GM12878 (cell line): ENCODE measurements around the gene SNCG. TPM values are rescaled to one million over a fixed set of nuclear protein-coding genes. Genes with fewer than 3 reads are reported as not detected.
"Not testable (repeated sequence)": the region's sequence is repeated elsewhere in the genome, so short reads cannot be mapped to it uniquely, and the experiment has no call there.

Experiments
- ATAC-seq: fragments of 200-7000 bp; cut with Tn5 transposase; 3 replicates; pipeline ENCODE4 v1.9.1; 2020; ENCODE audit warnings: mild to moderate bottlenecking, moderate library complexity
- BruUV-seq: library from RNA; stranded (reverse); fragments of 400-500 nt; replicated peaks from 2 replicates; lab custom pipeline; 2021; lab: Mats Ljungman, UMichigan
- CTCF ChIA-PET: fragments of 300-600 bp; sonication (Branson Sonifier 250); formaldehyde crosslinking; extraction: SDS; loops from one replicate; lab custom pipeline; 2021; ENCODE audit warnings: inconsistent platforms; lab: Yijun Ruan, JAX
- POLR2A ChIA-PET: fragments of 350-600 bp; formaldehyde crosslinking; extraction: SDS; loops from one replicate; lab custom pipeline; 2021; ENCODE audit warnings: inconsistent platforms; lab: Charles Lee
- RAD21 ChIA-PET: fragments of 300-600 bp; sonication (Branson Sonifier 250); formaldehyde crosslinking; loops from one replicate; lab custom pipeline; 2023; ENCODE audit warnings: antibody characterized with exemption; ENCODE audit not compliant: unreplicated experiment; lab: Charles Lee
- SMC1A ChIA-PET: fragments of 300-600 bp; sonication (Branson Sonifier 250); formaldehyde crosslinking; loops from one replicate; lab custom pipeline; 2023; ENCODE audit not compliant: unreplicated experiment, uncharacterized antibody; lab: Charles Lee
- DNase-seq: peaks from one replicate; pipeline ENCODE4 v3.0.0-alpha.2; 2011; ENCODE audit warnings: low read depth, low spot score
- FAIRE-seq: peaks from 3 replicates; lab custom pipeline; 2011; peaks lifted over from hg19 to GRCh38; lab: Jason Lieb, UNC
- H2AFZ ChIP-seq: 2 replicates; pipeline ENCODE4 v1.6.0; 2011; ENCODE audit warnings: low read depth, low read length, control low read depth; ENCODE audit not compliant: control insufficient read depth
- H3K27ac ChIP-seq: 2 replicates; pipeline ENCODE4 v1.5.1; 2011; ENCODE audit warnings: control low read depth; ENCODE audit not compliant: control insufficient read depth, insufficient read depth
- H3K27me3 ChIP-seq, 2 experiments: replicated peaks in 1 of 2; 2 replicates each; pipeline versions ENCODE4 v1.6.0 to v1.6.1; 2011; ENCODE audit warnings: low read length in 1 of 2; ENCODE audit not compliant: control insufficient read depth in 2 of 2, insufficient read depth in 2 of 2
- H3K36me3 ChIP-seq, 2 experiments: 2 replicates each; pipeline ENCODE4 v1.5.1; 2011; ENCODE audit warnings: low read length in 1 of 2; ENCODE audit not compliant: control insufficient read depth in 2 of 2, insufficient read depth in 2 of 2
- H3K4me1 ChIP-seq: 2 replicates; pipeline ENCODE4 v1.6.1; 2011; ENCODE audit warnings: mild to moderate bottlenecking, low read length, moderate library complexity, mixed read lengths; ENCODE audit not compliant: control insufficient read depth, insufficient read depth
- H3K4me2 ChIP-seq: 2 replicates; pipeline ENCODE4 v1.6.0; 2011; ENCODE audit warnings: control low read depth; ENCODE audit not compliant: control insufficient read depth, insufficient read depth
- H3K4me3 ChIP-seq: fragments of 200-600 bp; sonication (generic); 2 replicates; pipeline ENCODE4 v1.5.1; 2016
- H3K79me2 ChIP-seq: 2 replicates; pipeline ENCODE4 v1.6.0; 2011; ENCODE audit warnings: low read length; ENCODE audit not compliant: control insufficient read depth, insufficient read depth
- H3K9ac ChIP-seq: 2 replicates; pipeline ENCODE4 v1.8.0; 2011; ENCODE audit warnings: low read length, control low read depth, mixed read lengths; ENCODE audit not compliant: control insufficient read depth, insufficient read depth
- H3K9me3 ChIP-seq: replicated peaks from 3 replicates; pipeline ENCODE4 v1.5.1; 2011; ENCODE audit warnings: mild to moderate bottlenecking, low read length; ENCODE audit not compliant: control insufficient read depth, insufficient read depth
- H4K20me1 ChIP-seq: 2 replicates; pipeline ENCODE4 v1.6.0; 2011; ENCODE audit not compliant: control insufficient read depth, insufficient read depth
- HDAC2 ChIP-seq: fragments of 200-600 bp; sonication (generic); IDR thresholded peaks from 2 replicates; pipeline ENCODE4 v1.6.1; 2017
- IKZF1 ChIP-seq: fragments of 450-650 bp; conservative IDR thresholded peaks from 2 replicates; pipeline ENCODE4 v1.6.1; 2017; ENCODE audit warnings: antibody characterized with exemption, mild to moderate bottlenecking
- KAT2A ChIP-seq: conservative IDR thresholded peaks from 2 replicates; pipeline ENCODE4 v1.6.1; 2011; ENCODE audit warnings: low read depth, low read length; ENCODE audit not compliant: control insufficient read depth
- KDM1A ChIP-seq: fragments of 200-600 bp; sonication (generic); IDR thresholded peaks from 2 replicates; pipeline ENCODE4 v1.6.1; 2016; ENCODE audit warnings: borderline replicate concordance
- MYB ChIP-seq: fragments of 150-350 bp; IDR thresholded peaks from 2 replicates; pipeline ENCODE4 v1.6.1; 2014; ENCODE audit warnings: mild to moderate bottlenecking, low read depth, low read length, borderline replicate concordance
- RAD21 ChIP-seq: IDR thresholded peaks from 2 replicates; pipeline ENCODE4 v1.6.1; 2011; ENCODE audit warnings: mild to moderate bottlenecking, low read depth, low read length, moderate library complexity; ENCODE audit not compliant: insufficient read depth
- SMARCA5 ChIP-seq: fragments of 450-650 bp; IDR thresholded peaks from 2 replicates; pipeline ENCODE4 v1.6.1; 2017; ENCODE audit warnings: mild to moderate bottlenecking
- STAT3 ChIP-seq: IDR thresholded peaks from 2 replicates; pipeline ENCODE4 v1.6.1; 2011; ENCODE audit warnings: low read depth, low read length, improper control_type of control experiment
- ZNF217 ChIP-seq: fragments of 450-650 bp; IDR thresholded peaks from 2 replicates; pipeline ENCODE4 v1.6.1; 2017; ENCODE audit warnings: antibody characterized with exemption, mild to moderate bottlenecking
- WGBS: methylation state at CpG from one replicate; pipeline ENCODE4 v1.1.6; 2016; ENCODE audit warnings: low lambda C conversion rate; ENCODE audit not compliant: insufficient replicate concordance, insufficient coverage; ENCODE audit errors: missing lambda C conversion rate; 5-methylcytosine and 5-hydroxymethylcytosine counted together
- in situ Hi-C: fragments of 300-500 bp; cut with MboI; formaldehyde crosslinking; loops from 9 replicates; pipeline ENCODE4 v1.14.3; 2018; ENCODE audit warnings: mixed read lengths
- intact Hi-C: fragments of 100-400 bp; cut with micrococcal nuclease; formaldehyde crosslinking; loops from one replicate; pipeline ENCODE4 v1.14.2; 2022; ENCODE audit not compliant: unreplicated experiment
- polyA plus RNA-seq, 11 experiments: library from polyadenylated mRNA; depleted of rRNA in 4 of 11; unstranded in 6 of 11; stranded (reverse) in 5 of 11; fragments of >200 nt; fragmentation: Nextera tagmentation in 4 of 11; fragmentation: Illumina TruSeq in 1 of 11; extraction: Ambion mirVana in 4 of 11; extraction: Trizol in 1 of 11; gene quantifications; 1 replicate in 1 of 11; 2 replicates in 10 of 11; pipeline versions ENCODE4 v1.2.1 to v1.2.3, GENCODE V29; 2011 to 2016; ENCODE audit warnings: inconsistent platforms in 2 of 11, missing spikeins in 2 of 11, low read depth in 1 of 11
- total RNA-seq, 4 experiments: library from RNA; depleted of rRNA in 3 of 4; stranded (reverse); fragments of >200 nt in 3 of 4; fragmentation: Illumina TruSeq in 1 of 4; extraction: Trizol in 1 of 4; gene quantifications; 2 replicates each; pipeline versions ENCODE4 v1.2.1 to v1.2.3, GENCODE V29; 2013 to 2021

SNCG gene
- total and polyA plus RNA-seq, 10 of the 15 experiments (the other 5 are each of a cell fraction or from before 2014, with no cell fraction given), result 0.22 to 1.3 (median 0.42) TPM; not detected in 6

GRCh38 chr10:86988520-86988919 lies 30.1 kb downstream of the SNCG start:
- no peaks in the 10 kb centered on the region for H3K36me3 ChIP-seq
- intact Hi-C loops, result no loop called here
- H3K27ac ChIP-seq, result no peak overlapping the region
- no TSS peak for BruUV-seq
- FAIRE-seq, result no peak
- H3K27me3 ChIP-seq, result peaks cover 0 to 2% of the 10 kb centered on the region in 2 experiments; a peak in 1 of 4 replicates
- H4K20me1 ChIP-seq, result no peaks in the 10 kb centered on the region
- RAD21 ChIA-PET, result no interaction called here
- no peak overlapping the region for H3K9ac ChIP-seq
- POLR2A ChIA-PET, result no interaction called here
- SMC1A ChIA-PET, result interaction anchor here (1.5 kb wide), 1 partner anchor 28 kb away, joined by 3 read pairs; no protein-coding TSS in a partner anchor
- H3K4me1 ChIP-seq, result no peaks in the 10 kb centered on the region
- 0% methylated on average over 1 of the region's 1 CpG for WGBS
- CTCF ChIA-PET, result interaction anchor here (0.6 to 1.0 kb wide), 3 partner anchors 11 to 546 kb away, joined by 3 read pairs; no protein-coding TSS in a partner anchor
- no peaks in the 10 kb centered on the region for H3K9me3 ChIP-seq
- no peak for ATAC-seq
- H3K79me2 ChIP-seq, result no peaks in the 10 kb centered on the region
- in situ Hi-C loops, result no loop called here
- no peak overlapping the region for H3K4me3 ChIP-seq
- no peak overlapping the region for H2AFZ ChIP-seq
- DNase-seq, result no peak
- TF ChIP-seq MYB, result no peak
- TF ChIP-seq RAD21, result no peak
- TF ChIP-seq KDM1A, result no peak
- TF ChIP-seq HDAC2, result no peak
- TF ChIP-seq SMARCA5, result no peak
- TF ChIP-seq KAT2A, result no peak
- no peak for TF ChIP-seq STAT3
- TF ChIP-seq IKZF1, result no peak
- no peak for TF ChIP-seq ZNF217
- H3K4me2 ChIP-seq, result no peak overlapping the region

GRCh38 chr10:86991362-86991761 lies 33.0 kb downstream of the SNCG start:
- H3K9ac ChIP-seq, H3K79me2 ChIP-seq, FAIRE-seq, POLR2A ChIA-PET, in situ Hi-C loops, H2AFZ ChIP-seq, SMC1A ChIA-PET, H3K4me1 ChIP-seq, intact Hi-C loops, H3K36me3 ChIP-seq, RAD21 ChIA-PET, H3K27ac ChIP-seq, BruUV-seq, H3K27me3 ChIP-seq, H4K20me1 ChIP-seq, CTCF ChIA-PET, DNase-seq, ATAC-seq, H3K4me3 ChIP-seq, H3K4me2 ChIP-seq, H3K9me3 ChIP-seq: not testable (repeated sequence)
- 51% methylated on average over 11 of the region's 12 CpGs for WGBS
